BLaER1 (cell line): Measurements from ENCODE around the gene GNG2.
"Not testable (repeated sequence)": the region's sequence is repeated elsewhere in the genome, so short reads cannot be mapped to it uniquely, and the experiment has no call there.

Source experiments
- H3K27ac ChIP-seq: shearing (Covaris generic); formaldehyde crosslinking; 2 replicates; pipeline ENCODE4 v1.8.1; 2022
- H3K27me3 ChIP-seq: shearing (Covaris generic); formaldehyde crosslinking; 2 replicates; pipeline ENCODE4 v1.8.1; 2022
- H3K36me3 ChIP-seq: shearing (Covaris generic); formaldehyde crosslinking; 2 replicates; pipeline ENCODE4 v1.8.1; 2022
- H3K4me1 ChIP-seq: shearing (Covaris generic); formaldehyde crosslinking; 2 replicates; pipeline ENCODE4 v1.8.1; 2022
- H3K4me2 ChIP-seq: shearing (Covaris generic); formaldehyde crosslinking; 2 replicates; pipeline ENCODE4 v1.8.1; 2022
- H3K4me3 ChIP-seq: shearing (Covaris generic); formaldehyde crosslinking; 2 replicates; pipeline ENCODE4 v1.8.1; 2022
- H3K9ac ChIP-seq: shearing (Covaris generic); formaldehyde crosslinking; 2 replicates; pipeline ENCODE4 v1.8.1; 2022
- H3K9me3 ChIP-seq: shearing (Covaris generic); formaldehyde crosslinking; 2 replicates; pipeline ENCODE4 v1.8.1; 2022
- H4K20me1 ChIP-seq: shearing (Covaris generic); formaldehyde crosslinking; 2 replicates; pipeline ENCODE4 v1.8.1; 2022
- Cebpa-rat ChIP-seq: shearing (Covaris generic); IDR thresholded peaks from 2 replicates; pipeline ENCODE4 v1.8.1; 2022

Gene GNG2

GRCh38 chr14:51880835-51881580 lies 20.6 kb downstream of the GNG2 start:
- H3K9me3 ChIP-seq = no peaks in the 10 kb centered on the region
- H3K4me2 ChIP-seq = no peak overlapping the region
- H3K36me3 ChIP-seq = peaks cover 27% of the 10 kb centered on the region; the same call in 1 of the 2 replicates
- H4K20me1 ChIP-seq = no peaks in the 10 kb centered on the region
- peaks cover 29% of the 10 kb centered on the region for H3K4me1 ChIP-seq
- H3K27ac ChIP-seq = no peak overlapping the region
- TF ChIP-seq Cebpa-rat = no peak
- H3K4me3 ChIP-seq = no peak overlapping the region
- no peak overlapping the region for H3K9ac ChIP-seq
- no peaks in the 10 kb centered on the region for H3K27me3 ChIP-seq

DNA sequence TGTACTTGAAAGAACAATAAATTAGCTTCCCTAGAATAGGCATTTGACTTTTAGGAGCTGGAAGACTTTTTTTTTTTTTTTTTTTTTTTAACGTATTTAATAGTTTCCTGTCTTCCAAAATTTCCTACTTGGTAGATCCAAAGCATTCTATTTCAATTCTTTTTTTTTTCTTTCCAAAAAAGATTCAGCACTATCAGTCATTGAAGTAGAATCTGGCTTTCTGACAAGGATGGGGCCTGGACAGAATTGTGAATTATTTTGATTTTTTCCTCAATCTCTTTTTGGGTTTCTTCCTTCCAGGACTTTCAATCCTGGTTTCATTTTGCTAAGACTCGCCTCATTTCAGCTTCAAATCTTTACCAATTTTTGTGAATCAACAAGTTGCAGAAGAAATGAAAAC lies 21.2 kb downstream of the GNG2 start:
- Histone ChIP-seq H3K4me3 (no peak overlapping the region), H3K36me3 (peaks cover 29% of the 10 kb centered on the region; the same call in 1 of the 2 replicates), H4K20me1 (no peaks in the 10 kb centered on the region), H3K9me3 (no peaks in the 10 kb centered on the region; the same call in 1 of the 2 replicates), H3K4me2 (no peak overlapping the region), H3K27me3 (no peaks in the 10 kb centered on the region), H3K4me1 (peaks cover 29% of the 10 kb centered on the region), H3K9ac (no peak overlapping the region), H3K27ac (no peak overlapping the region)
- TF ChIP-seq Cebpa-rat = no peak

- H3K4me2 ChIP-seq = no peak overlapping the region; the same call in 1 of the 2 replicates
- no peaks in the 10 kb centered on the region; the same call in 1 of the 2 replicates for H3K9me3 ChIP-seq
- no peaks in the 10 kb centered on the region for H3K27me3 ChIP-seq
- no peak overlapping the region for H3K27ac ChIP-seq
- no peak for TF ChIP-seq Cebpa-rat
- peaks cover 29% of the 10 kb centered on the region for H3K4me1 ChIP-seq
- H3K36me3 ChIP-seq = peaks cover 28% of the 10 kb centered on the region; the same call in 1 of the 2 replicates
- H3K4me3 ChIP-seq = no peak overlapping the region
- H3K9ac ChIP-seq = no peak overlapping the region
- no peaks in the 10 kb centered on the region for H4K20me1 ChIP-seq
Observed at GRCh38 chr14:51883232-51883631, 22.8 kb downstream of the GNG2 start.

GRCh38 chr14:51884086-51884927 lies 23.9 kb downstream of the GNG2 start:
- Histone ChIP-seq H3K9me3 (no peaks in the 10 kb centered on the region; the same call in 1 of the 2 replicates), H3K27me3 (no peaks in the 10 kb centered on the region), H3K4me2 (peak overlapping the region; percentile 58), H3K36me3 (peaks cover 30% of the 10 kb centered on the region; the same call in 1 of the 2 replicates), H3K4me3 (no peak overlapping the region), H3K27ac (peak overlapping the region; percentile 54; the same call in 1 of the 2 replicates), H3K9ac (no peak overlapping the region), H4K20me1 (no peaks in the 10 kb centered on the region), H3K4me1 (peaks cover 27% of the 10 kb centered on the region)
- TF ChIP-seq Cebpa-rat = no peak

- H3K4me1 ChIP-seq = peaks cover 18% of the 10 kb centered on the region
- H3K4me3 ChIP-seq = no peak overlapping the region
- H3K27ac ChIP-seq = no peak overlapping the region
- H3K27me3 ChIP-seq = no peaks in the 10 kb centered on the region
- H3K9ac ChIP-seq = no peak overlapping the region
- H3K9me3 ChIP-seq = no peaks in the 10 kb centered on the region; the same call in 1 of the 2 replicates
- no peaks in the 10 kb centered on the region for H4K20me1 ChIP-seq
- peak overlapping the region; percentile 45 for H3K4me2 ChIP-seq
- TF ChIP-seq Cebpa-rat = no peak
- peaks cover 21% of the 10 kb centered on the region; the same call in 1 of the 2 replicates for H3K36me3 ChIP-seq
Observed at GRCh38 chr14:51889851-51890250, 29.4 kb downstream of the GNG2 start.

GRCh38 chr14:51894250-51894649 lies 33.8 kb downstream of the GNG2 start:
- Histone ChIP-seq H3K9me3 (0 out of 2 replicates have a peak, but pooled peaks cover 8% of the 10 kb centered on the region), H3K36me3 (peaks cover 25% of the 10 kb centered on the region)

GRCh38 chr14:51895375-51895774 lies 35.0 kb downstream of the GNG2 start:
- Histone ChIP-seq H3K27ac (no peak overlapping the region), H4K20me1 (no peaks in the 10 kb centered on the region), H3K4me3 (no peak overlapping the region), H3K9ac (no peak overlapping the region), H3K36me3 (peaks cover 25% of the 10 kb centered on the region), H3K4me1 (no peaks in the 10 kb centered on the region), H3K4me2 (no peak overlapping the region), H3K27me3 (no peaks in the 10 kb centered on the region), H3K9me3 (peaks cover 8% of the 10 kb centered on the region; the same call in 1 of the 2 replicates)
- TF ChIP-seq Cebpa-rat = no peak

More at GRCh38 chr14:51894250-51894649, 33.8 kb downstream of the GNG2 start:
- Histone ChIP-seq H4K20me1 (no peaks in the 10 kb centered on the region), H3K9ac (no peak overlapping the region), H3K4me1 (peaks cover 11% of the 10 kb centered on the region), H3K4me2 (no peak overlapping the region), H3K27me3 (no peaks in the 10 kb centered on the region), H3K4me3 (no peak overlapping the region), H3K27ac (no peak overlapping the region)
- no peak for TF ChIP-seq Cebpa-rat

GRCh38 chr14:51897791-51898355 lies 37.5 kb downstream of the GNG2 start:
- Histone ChIP-seq H3K36me3 (peaks cover 30% of the 10 kb centered on the region), H3K27ac (no peak overlapping the region), H4K20me1 (no peaks in the 10 kb centered on the region), H3K27me3 (no peaks in the 10 kb centered on the region), H3K9ac (no peak overlapping the region), H3K4me1 (no peaks in the 10 kb centered on the region), H3K9me3 (peaks cover 13% of the 10 kb centered on the region), H3K4me3 (no peak overlapping the region), H3K4me2 (no peak overlapping the region)
- no peak for TF ChIP-seq Cebpa-rat

DNA sequence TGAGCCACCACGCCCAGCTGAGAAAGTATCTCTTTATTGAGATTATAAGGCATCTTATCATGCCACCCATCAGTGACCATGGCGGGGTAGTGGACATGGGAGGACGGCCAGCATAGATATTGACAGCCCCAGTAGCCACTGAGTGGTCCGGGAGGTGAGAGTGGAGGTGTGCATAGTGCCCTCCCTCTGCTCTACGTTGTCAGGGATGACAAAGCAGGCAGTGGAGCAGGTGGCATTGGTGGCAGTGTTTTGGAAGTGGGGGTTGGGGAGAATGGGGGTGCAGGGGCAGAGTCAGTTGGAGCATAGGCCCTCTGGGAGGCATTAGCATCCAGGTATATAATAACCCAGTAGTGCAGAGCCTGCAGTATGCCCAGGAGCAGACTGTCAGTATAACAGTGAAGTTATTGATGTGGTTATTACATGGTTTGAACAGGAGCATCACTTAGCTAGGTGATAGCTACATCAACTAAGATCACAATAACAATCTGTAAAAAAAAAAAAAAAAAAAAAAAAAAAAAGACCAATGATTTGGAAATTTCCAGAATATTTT lies 41.1 kb downstream of the GNG2 start:
- H4K20me1 ChIP-seq = no peaks in the 10 kb centered on the region
- no peak overlapping the region for H3K27ac ChIP-seq
- peaks cover 40% of the 10 kb centered on the region for H3K9me3 ChIP-seq
- H3K27me3 ChIP-seq = no peaks in the 10 kb centered on the region
- H3K4me1 ChIP-seq = peaks cover 8% of the 10 kb centered on the region
- H3K9ac ChIP-seq = no peak overlapping the region
- no peak overlapping the region for H3K4me2 ChIP-seq
- TF ChIP-seq Cebpa-rat = no peak
- peaks cover 42% of the 10 kb centered on the region for H3K36me3 ChIP-seq
- no peak overlapping the region for H3K4me3 ChIP-seq

GRCh38 chr14:51905656-51906121 lies 45.3 kb downstream of the GNG2 start:
- Histone ChIP-seq H3K36me3 (peaks cover 41% of the 10 kb centered on the region), H3K9me3 (peaks cover 54% of the 10 kb centered on the region), H3K4me2 (peak overlapping the region; percentile 34)
- H3K27ac ChIP-seq, H4K20me1 ChIP-seq, H3K27me3 ChIP-seq, H3K9ac ChIP-seq, H3K4me1 ChIP-seq, H3K4me3 ChIP-seq: not testable (repeated sequence)
